Measurements from ENCODE around the gene HSPBP1.
"Not testable (repeated sequence)": the region's sequence is repeated elsewhere in the genome, so short reads cannot be mapped to it uniquely, and the experiment has no call there.

HSPBP1 gene

DNA sequence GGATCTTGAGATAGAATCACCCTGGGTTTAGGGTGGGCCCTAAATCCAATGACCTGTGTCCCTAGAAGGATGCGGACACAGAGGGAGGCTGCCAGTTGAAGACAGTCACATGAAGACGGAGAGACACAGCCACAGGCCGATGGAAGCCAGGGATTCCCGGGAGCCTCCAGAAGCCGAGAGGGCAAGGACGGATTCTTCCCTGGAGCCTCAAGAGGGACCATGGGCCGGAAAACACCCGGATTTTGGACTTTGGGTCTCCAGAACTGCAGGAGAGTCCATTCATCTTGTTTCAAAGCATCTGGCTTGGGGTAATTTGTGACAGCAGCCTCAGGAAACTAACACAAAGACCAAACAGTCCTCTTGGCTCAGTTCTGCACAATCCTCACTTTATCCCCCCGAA is 53.6 kb downstream of the HSPBP1 start:
- TF ChIP-seq, protein P1, sequence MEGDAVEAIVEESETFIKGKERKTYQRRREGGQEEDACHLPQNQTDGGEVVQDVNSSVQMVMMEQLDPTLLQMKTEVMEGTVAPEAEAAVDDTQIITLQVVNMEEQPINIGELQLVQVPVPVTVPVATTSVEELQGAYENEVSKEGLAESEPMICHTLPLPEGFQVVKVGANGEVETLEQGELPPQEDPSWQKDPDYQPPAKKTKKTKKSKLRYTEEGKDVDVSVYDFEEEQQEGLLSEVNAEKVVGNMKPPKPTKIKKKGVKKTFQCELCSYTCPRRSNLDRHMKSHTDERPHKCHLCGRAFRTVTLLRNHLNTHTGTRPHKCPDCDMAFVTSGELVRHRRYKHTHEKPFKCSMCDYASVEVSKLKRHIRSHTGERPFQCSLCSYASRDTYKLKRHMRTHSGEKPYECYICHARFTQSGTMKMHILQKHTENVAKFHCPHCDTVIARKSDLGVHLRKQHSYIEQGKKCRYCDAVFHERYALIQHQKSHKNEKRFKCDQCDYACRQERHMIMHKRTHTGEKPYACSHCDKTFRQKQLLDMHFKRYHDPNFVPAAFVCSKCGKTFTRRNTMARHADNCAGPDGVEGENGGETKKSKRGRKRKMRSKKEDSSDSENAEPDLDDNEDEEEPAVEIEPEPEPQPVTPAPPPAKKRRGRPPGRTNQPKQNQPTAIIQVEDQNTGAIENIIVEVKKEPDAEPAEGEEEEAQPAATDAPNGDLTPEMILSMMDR (IDR thresholded peaks at IDR 0.05; ENCODE audit: control insufficient read depth, extremely low read depth, insufficient read depth), result no peak
- H3K4me3 ChIP-seq (ENCODE audit: low read depth, low read length), result no peak overlapping the region
- DNase-seq (ENCODE audit: low read depth), result no peak

DNA sequence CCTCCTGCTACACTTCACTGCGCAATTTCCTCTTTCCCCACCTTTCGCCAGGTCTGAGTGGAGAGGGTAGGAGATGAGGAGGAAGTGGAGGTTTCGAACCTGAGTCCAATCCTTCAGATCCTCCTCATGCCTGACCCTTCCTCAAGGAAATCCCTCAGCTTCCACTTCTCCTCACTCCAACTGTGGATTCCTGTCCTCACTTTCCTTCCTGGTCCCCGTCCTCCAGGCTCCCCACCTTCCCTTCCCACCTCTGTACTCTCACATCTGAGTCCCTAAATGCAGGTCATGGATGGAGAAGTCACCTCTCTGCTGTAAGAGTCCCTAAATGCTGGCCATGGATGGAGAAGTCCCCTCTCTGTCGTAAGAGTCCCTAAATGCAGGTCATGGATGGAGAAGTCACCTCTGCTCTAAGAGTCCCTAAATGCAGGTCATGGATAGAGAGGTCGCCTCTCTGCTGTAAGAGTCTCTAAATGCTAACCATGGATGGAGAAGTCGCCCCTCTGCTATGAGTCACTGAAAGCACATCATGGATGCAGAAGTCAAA is 54.4 kb downstream of the HSPBP1 start:
- no peak overlapping the region for H3K4me3 ChIP-seq (ENCODE audit: low read depth, low read length)
- no peak for DNase-seq (ENCODE audit: low read depth)
- TF ChIP-seq, protein P1 (IDR thresholded peaks at IDR 0.05; ENCODE audit: control insufficient read depth, extremely low read depth, insufficient read depth), result no peak

DNA sequence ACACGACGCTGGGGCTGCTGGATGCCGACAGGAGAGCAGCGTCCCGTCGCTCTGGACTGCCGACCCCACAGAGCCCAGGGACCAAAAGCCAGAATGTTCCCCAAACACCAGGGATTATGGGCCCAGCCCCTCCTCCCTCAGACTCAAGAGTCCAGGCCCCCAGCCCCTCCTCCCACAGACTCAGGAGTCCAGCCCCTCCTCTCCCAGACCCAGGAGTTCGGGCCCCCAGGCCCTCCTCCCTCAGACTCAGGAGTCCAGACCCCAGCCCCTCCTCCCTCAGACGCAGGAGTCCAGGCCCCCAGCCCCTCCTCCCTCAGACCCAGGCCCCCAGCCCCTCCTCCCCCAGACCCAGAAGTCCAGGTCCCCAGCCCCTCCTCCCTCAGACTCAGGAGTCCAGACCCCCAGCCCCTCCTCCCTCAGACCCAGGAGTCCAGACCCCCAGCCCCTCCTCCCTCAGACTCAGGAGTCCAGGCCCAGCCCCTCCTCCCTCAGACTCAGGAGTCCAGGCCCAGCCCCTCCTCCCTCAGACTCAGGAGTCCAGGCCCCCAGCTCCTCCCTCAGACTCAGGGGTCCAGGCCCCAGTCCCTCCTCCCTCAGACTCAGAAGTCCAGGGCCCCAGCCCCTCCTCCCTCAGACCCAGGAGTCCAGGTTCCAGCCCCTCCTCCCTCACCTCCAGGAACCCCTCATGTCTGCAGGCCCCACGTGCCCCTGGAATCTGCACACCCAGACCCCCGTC is 55.1 kb downstream of the HSPBP1 start:
- not testable (repeated sequence) for H3K4me3 ChIP-seq (ENCODE audit: low read depth, low read length); DNase-seq (ENCODE audit: low read depth)

DNA sequence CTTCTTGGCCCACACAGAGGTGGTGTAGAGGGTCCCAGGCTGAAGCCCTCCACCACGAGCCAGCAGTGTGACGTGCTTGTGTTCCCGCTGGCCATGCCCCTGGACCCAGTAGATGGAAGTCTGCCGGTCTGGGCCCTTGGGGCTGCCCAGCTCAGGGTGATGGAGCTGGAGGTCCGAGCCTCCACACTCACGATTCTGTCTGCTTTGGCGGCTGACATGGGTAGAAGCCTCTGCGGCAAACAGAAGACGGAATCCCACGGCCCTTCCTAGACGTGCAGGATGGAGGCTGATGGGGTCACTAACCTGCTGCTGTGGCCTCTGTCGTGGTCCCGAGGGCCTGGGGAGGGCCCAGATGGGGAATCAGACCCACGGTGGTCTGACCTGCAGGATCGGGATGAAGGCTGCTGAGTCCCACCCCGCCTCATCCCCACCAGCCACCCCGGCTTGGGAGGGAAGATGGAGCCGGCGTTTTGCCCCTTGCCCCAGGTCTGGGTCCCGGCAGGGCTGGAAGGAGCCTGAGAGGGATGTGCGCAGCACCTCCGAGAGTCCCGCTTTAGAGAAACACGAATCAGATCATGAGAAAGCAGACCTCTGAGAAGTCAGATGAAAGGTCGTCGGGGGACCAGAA is 55.8 kb downstream of the HSPBP1 start:
- DNase-seq (ENCODE audit: low read depth), result no peak
- TF ChIP-seq, protein P1 (IDR thresholded peaks at IDR 0.05; ENCODE audit: control insufficient read depth, extremely low read depth, insufficient read depth), result no peak

DNA sequence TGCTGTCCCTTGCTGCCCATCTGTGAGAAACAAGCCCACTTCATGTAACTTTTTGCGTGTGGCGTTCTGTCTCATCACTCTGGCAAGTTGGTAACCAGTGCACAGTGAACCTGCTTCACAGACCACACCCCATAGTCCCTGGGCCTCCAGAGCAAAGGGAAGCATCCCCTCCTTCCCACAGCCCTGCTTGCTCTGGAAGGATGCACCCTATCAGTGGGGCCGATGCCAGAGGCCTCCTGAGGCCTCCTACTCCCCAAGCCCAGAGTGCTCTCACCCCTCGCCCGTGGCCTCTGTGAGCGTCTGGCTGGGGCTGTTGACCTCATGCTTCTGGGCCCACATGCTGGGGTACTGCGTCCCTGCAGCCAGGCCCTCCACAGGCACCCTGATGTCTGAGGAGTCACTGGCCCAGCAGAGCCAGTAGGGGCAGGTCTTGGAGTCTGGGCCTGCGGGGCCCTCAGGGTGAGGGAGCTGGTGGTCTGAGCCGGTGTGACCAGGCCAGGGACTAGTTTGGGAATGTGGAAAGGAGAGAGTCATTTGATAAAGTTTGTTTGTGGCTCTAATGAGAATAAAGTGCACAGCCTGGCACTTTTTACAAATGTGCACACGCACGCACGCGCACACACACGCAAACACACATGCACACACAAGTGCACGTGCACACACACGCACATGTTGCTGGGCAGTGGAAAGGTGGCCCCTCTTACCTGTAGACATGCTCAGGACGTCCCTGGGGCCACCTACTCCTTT is 56.4 kb downstream of the HSPBP1 start:
- H3K4me3 ChIP-seq (ENCODE audit: low read depth, low read length), result no peak overlapping the region
- TF ChIP-seq, protein P1 (IDR thresholded peaks at IDR 0.05; ENCODE audit: control insufficient read depth, extremely low read depth, insufficient read depth), result no peak
- no peak for DNase-seq (ENCODE audit: low read depth)

More for the DNA sequence above, 55.8 kb downstream of the HSPBP1 start:
- no peak overlapping the region for H3K4me3 ChIP-seq (ENCODE audit: low read depth, low read length)

DNA sequence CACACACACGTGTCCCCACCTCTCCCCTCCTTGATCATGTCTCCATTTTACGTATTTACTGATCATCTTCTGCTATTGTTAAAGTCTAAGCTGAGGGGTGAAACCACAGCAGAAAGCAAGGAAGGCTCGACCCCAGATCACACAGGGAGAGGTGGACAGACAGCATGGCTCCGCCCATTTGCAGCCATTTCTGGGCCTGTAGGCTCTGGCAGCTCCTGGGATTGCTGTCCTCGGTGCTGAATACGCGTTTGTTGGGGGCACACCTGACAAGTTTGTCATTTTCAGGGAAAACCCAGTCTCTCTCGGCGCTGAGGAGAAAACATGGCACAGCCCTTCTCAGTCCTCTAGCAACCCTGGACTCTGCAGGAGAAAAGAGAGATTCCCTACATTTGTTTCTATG is 59.4 kb downstream of the HSPBP1 start:
- TF ChIP-seq, protein P1 (IDR thresholded peaks at IDR 0.05; ENCODE audit: control insufficient read depth, extremely low read depth, insufficient read depth), result no peak
- no peak for DNase-seq (ENCODE audit: low read depth)
- H3K4me3 ChIP-seq (ENCODE audit: low read depth, low read length), result no peak overlapping the region

Measured in LNCaP clone FGC (cell line).